Coronary artery (tissue), 2 donors: Measurements from ENCODE around the gene IRAK3.
"Not testable (repeated sequence)": the region's sequence is repeated elsewhere in the genome, so short reads cannot be mapped to it uniquely, and the experiment has no call there.

ENCODE experiments used
- DNase-seq: peaks from one replicate; pipeline ENCODE4 v3.0.0-alpha.2; 2017; ENCODE audit warnings: low spot score
- H3K27ac ChIP-seq, 2 donors: fragments of 200-600 bp; sonication (generic); one replicate each; pipeline ENCODE4 v1.5.1; 2016 to 2019
- H3K4me3 ChIP-seq: fragments of 200-600 bp; sonication (generic); 2 replicates; pipeline ENCODE4 v1.5.1; 2016; ENCODE audit warnings: mild to moderate bottlenecking, moderate library complexity
- CTCF ChIP-seq: fragments of 200-600 bp; sonication (generic); IDR thresholded peaks from one replicate; pipeline ENCODE4 v1.5.1; 2019; ENCODE audit warnings: antibody characterized with exemption

Gene IRAK3

DNA sequence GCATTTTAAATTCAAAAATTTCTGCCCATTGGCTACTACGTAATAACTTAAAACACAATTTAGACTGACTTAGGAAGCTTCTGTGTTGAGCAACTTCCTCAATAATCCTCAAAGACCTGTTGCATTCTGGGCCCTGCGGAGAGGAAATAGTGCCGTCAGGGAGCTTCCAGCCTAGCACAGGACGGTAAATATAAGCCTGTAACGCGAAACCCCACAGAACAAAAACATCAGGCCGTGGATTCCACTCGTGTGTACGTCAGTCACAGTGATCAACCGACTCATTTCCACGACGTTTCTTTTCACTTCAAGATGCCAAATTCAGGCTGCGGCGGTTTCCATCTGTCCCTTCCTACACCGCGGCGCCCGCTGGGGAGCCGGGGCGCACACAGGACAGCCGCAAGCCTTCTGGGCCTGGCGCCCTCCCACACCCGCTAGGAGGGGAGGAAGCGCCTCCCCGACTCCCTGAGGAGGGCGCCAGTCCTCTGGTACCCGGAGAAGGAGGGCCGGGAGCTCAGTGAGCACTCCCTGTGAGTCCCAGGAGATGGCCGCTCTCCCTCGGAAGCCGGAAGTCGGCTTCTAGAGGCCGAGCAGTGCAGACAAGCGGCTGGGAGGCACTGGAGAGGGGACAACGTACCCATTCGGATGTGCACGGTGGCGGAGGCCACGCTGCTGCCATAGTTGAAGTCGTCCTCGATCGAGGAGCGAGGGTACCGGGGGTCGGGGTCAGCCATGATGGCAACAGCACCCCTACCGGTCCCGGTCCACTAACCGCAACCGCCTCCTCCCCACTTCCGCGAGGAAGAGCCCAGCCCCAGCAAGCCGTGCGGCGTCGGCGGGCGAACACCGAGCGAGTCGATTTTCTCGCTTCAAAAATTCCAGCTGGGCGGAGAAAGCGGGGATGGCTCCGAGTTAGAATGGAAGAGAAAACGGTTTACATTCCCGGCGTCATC is 19.5 kb upstream of the IRAK3 start, which contains the start of gene TMBIM4:
TMBIM4 (minus strand) TSS at position 776 of the 950 bp plus-strand sequence; CDS start at position 731, 45 bp downstream.
- peak; percentile 91 for DNase-seq
- TF ChIP-seq CTCF, result peak; percentile 39
- Histone ChIP-seq H3K27ac (peak within 1 kb of the TSS; percentile 92 to 99), H3K4me3 (peak within 1 kb of the TSS; percentile 87)

- peak overlapping the region; percentile 92 to 99 for H3K27ac ChIP-seq
- H3K4me3 ChIP-seq, result peak overlapping the region; percentile 87
- no peak for TF ChIP-seq CTCF
- DNase-seq, result no peak
Measured at GRCh38 chr12:66170606-66171005, 18.4 kb upstream of the IRAK3 start.

- DNase-seq, H3K4me3 ChIP-seq, H3K27ac ChIP-seq: not testable (repeated sequence)
Measured at GRCh38 chr12:66174391-66175325, 14.4 kb upstream of the IRAK3 start.

- no peak overlapping the region for H3K4me3 ChIP-seq
- no peak for DNase-seq
- no peak overlapping the region for H3K27ac ChIP-seq
- TF ChIP-seq CTCF, result no peak
Measured at GRCh38 chr12:66176105-66176900, 12.7 kb upstream of the IRAK3 start.

- no peak overlapping the region for H3K4me3 ChIP-seq
- TF ChIP-seq CTCF, result no peak
- no peak for DNase-seq
- no peak overlapping the region for H3K27ac ChIP-seq
Measured at GRCh38 chr12:66182956-66183355, 6.1 kb upstream of the IRAK3 start.

GRCh38 chr12:66184822-66185221 is 4.2 kb upstream of the IRAK3 start:
- not testable (repeated sequence) for H3K27ac ChIP-seq, DNase-seq, H3K4me3 ChIP-seq

- no peak for TF ChIP-seq CTCF
- peak overlapping the region in 1 of 2 donors; percentile 86 for H3K27ac ChIP-seq
- no peak overlapping the region for H3K4me3 ChIP-seq
- no peak for DNase-seq
Measured at GRCh38 chr12:66187036-66187435, 2.0 kb upstream of the IRAK3 start.
